ENCODE data around the gene WDR33.

WDR33 gene

DNA sequence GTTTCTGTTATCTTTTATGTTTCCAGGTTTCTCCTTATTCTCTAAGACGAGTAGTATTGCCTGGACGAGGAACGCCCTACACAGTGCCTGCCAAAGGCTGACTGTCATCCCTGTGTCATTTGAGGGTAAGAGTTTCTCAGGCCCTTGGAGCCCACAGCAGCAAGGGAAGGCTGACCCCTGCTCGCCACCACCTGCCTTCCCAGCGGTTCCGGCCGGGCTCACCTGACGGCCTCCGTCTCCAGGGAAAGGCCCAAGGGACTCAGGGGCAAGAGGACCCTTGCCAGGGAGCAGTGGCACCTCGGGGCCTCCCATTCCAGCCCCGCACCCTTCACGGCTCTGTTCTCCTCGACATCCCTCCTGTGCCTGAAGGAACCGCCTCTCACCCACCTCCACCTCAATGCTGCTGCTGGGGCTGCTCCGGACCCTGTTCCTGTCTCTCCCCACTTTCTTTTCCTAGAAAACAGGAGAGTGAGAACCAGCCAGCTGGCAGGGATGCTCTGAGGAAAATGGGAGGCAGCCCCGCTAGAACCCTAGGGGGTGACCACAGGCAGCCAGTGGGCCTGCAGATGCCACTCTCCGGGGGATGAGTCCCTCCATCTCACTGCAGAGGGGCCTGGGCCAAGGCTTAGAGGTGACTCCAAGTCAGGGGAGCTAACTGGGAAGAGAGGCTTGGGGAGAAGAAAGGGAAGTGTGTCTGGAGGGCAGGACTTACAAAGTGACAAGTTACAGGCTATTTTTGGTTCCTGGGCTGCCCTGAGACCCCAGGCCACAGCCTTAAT, 137.5 kb downstream of the WDR33 start:
- Histone ChIP-seq H3K4me1 (ENCODE audit: control insufficient read depth in 1 of 2, insufficient read depth in 1 of 2, low read depth in 1 of 2, low read length in 1 of 2) (peaks cover 0 to 10% of the 10 kb centered on the region in 2 experiments), H3K4me3 (ENCODE audit: low read depth in 1 of 2, low read length in 1 of 2) (no peak overlapping the region), H3K27ac (no peak overlapping the region), H3K27me3 (peaks cover 100% of the 10 kb centered on the region), H3K9me3 (no peaks in the 10 kb centered on the region), H3K36me3 (no peaks in the 10 kb centered on the region)
- TF ChIP-seq, protein P1, sequence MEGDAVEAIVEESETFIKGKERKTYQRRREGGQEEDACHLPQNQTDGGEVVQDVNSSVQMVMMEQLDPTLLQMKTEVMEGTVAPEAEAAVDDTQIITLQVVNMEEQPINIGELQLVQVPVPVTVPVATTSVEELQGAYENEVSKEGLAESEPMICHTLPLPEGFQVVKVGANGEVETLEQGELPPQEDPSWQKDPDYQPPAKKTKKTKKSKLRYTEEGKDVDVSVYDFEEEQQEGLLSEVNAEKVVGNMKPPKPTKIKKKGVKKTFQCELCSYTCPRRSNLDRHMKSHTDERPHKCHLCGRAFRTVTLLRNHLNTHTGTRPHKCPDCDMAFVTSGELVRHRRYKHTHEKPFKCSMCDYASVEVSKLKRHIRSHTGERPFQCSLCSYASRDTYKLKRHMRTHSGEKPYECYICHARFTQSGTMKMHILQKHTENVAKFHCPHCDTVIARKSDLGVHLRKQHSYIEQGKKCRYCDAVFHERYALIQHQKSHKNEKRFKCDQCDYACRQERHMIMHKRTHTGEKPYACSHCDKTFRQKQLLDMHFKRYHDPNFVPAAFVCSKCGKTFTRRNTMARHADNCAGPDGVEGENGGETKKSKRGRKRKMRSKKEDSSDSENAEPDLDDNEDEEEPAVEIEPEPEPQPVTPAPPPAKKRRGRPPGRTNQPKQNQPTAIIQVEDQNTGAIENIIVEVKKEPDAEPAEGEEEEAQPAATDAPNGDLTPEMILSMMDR (IDR thresholded peaks at IDR 0.05) = no peak

DNA sequence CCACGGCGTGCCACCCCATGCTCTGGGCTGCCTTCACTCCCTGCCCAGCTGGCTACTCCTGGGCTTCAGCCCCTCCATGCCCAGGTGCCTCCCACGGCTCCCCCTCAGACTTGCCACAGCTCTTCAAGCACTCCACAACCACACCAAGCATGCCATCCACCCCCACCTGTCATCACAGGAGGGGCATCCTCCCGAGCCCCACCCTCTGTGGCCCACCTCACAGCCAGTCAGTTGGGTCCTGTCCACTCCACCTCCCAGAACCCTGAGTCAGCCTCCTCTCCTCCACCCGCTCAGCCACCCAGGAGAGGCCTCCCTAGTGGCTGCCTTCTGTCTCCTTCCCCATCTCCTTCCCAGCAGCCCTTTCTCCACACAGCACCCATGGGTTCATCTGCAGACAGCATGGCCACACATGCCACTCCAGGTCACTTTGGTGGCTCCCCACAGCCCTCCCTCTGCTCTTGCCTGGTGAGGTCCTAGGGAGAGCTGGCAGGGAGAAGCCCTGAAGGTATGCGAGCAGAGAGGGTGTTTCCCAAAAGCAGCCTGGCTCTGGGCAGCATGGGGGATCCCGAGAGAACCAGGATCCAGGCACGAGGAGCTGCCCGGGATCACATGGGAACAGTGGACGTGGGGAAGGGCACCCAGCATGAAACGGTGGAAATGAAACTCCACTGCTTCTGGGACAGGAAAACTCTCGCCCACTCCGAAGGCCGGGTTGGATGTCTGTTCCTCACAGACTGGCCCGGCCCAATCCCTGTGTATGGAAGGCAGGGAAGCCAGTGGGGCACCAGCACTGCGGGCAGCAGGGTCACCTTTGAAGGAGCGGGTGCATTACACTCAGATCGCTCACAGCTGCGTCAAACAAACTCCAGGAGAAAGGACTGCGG, 138.4 kb downstream of the WDR33 start:
- H3K36me3 ChIP-seq = no peaks in the 10 kb centered on the region
- no peaks in the 10 kb centered on the region for H3K9me3 ChIP-seq
- no peak overlapping the region for H3K27ac ChIP-seq
- TF ChIP-seq, protein P1 (IDR thresholded peaks at IDR 0.05) = no peak
- peaks cover 100% of the 10 kb centered on the region for H3K27me3 ChIP-seq
- H3K4me3 ChIP-seq (ENCODE audit: low read depth in 1 of 2, low read length in 1 of 2) = no peak overlapping the region
- peaks cover 0 to 10% of the 10 kb centered on the region in 2 experiments for H3K4me1 ChIP-seq (ENCODE audit: control insufficient read depth in 1 of 2, insufficient read depth in 1 of 2, low read depth in 1 of 2, low read length in 1 of 2)

DNA sequence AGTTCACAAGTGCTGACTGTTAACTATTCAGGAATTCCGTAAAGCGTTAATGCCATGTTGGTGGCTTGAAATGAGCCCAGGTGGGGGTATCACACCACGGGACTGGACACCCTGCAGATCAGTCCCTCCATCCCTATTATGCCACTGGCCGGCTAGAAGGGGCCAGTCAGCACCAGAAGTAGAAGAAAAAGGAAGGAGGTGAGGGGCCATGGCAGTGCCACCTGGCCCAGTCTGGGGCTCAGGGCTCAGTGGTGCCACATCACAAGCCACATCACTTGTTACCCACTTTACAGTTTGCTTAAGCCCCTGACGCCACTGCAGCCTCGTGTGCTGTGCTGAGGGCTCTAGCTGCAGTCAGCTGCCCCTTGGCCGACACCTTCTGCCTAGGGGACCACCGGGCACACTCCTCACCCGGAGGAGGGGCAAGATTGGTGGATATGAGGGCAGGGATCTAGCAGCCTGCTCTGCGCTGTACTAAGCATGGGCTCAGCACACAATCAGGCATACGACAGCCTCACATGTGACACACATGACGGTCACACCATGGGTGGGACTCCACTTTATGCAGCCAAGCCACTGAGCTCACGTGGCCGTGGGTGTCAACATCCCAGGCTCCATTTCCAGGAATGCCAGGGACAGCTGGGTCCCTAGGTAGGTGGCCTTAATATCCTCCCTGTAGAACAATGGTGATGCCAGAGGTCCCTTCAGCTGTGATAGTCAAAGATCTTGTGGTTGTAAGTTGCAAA, 139.2 kb downstream of the WDR33 start:
- TF ChIP-seq, protein P1 (IDR thresholded peaks at IDR 0.05) = no peak
- H3K4me3 ChIP-seq (ENCODE audit: low read depth in 1 of 2, low read length in 1 of 2) = no peak overlapping the region
- peaks cover 0 to 10% of the 10 kb centered on the region in 2 experiments for H3K4me1 ChIP-seq (ENCODE audit: control insufficient read depth in 1 of 2, insufficient read depth in 1 of 2, low read depth in 1 of 2, low read length in 1 of 2)
- no peaks in the 10 kb centered on the region for H3K36me3 ChIP-seq
- no peak overlapping the region for H3K27ac ChIP-seq
- peaks cover 100% of the 10 kb centered on the region for H3K27me3 ChIP-seq
- no peaks in the 10 kb centered on the region for H3K9me3 ChIP-seq

DNA sequence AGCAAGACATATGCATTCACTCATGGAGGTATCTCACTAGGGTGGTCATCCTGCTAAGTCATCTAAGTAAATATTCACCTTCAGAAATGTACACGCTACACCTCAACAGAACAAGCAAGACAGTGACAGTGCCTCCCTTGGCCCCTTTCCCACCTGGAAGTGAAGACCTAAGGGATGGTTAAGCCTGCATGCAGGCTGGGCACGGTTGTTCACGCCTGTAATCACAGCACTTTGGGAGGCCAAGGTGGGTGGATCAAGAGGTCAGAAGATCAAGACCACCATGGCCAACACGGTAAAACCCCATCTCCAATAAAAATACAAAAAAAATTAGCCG, 140.0 kb downstream of the WDR33 start:
- H3K27ac ChIP-seq = no peak overlapping the region
- H3K36me3 ChIP-seq = no peaks in the 10 kb centered on the region
- no peaks in the 10 kb centered on the region for H3K9me3 ChIP-seq
- H3K4me1 ChIP-seq (ENCODE audit: control insufficient read depth in 1 of 2, insufficient read depth in 1 of 2, low read depth in 1 of 2, low read length in 1 of 2) = peaks cover 0 to 10% of the 10 kb centered on the region in 2 experiments
- TF ChIP-seq, protein P1 (IDR thresholded peaks at IDR 0.05) = no peak
- H3K27me3 ChIP-seq = peaks cover 100% of the 10 kb centered on the region
- no peak overlapping the region for H3K4me3 ChIP-seq (ENCODE audit: low read depth in 1 of 2, low read length in 1 of 2)
